Fibroblast of upper back skin (primary cell): Measurements from ENCODE around the gene SVIL.
"Not testable (repeated sequence)": the region's sequence is repeated elsewhere in the genome, so short reads cannot be mapped to it uniquely, and the experiment has no call there.

Experiments used
- DNase-seq: peaks from one replicate; pipeline ENCODE4 v3.0.0-alpha.2; 2013

Gene SVIL

GRCh38 chr10:29649561-29650551 is 15.1 kb upstream of the SVIL start:
- DNase-seq: peak; percentile 62

- no peak for DNase-seq
These were observed 14.2 kb upstream of the SVIL start for GRCh38 chr10:29648983-29649268.

- DNase-seq: no peak
These were observed 13.6 kb upstream of the SVIL start for GRCh38 chr10:29648114-29648982.

- no peak for DNase-seq
These were observed 12.7 kb upstream of the SVIL start for GRCh38 chr10:29647478-29647877.

- DNase-seq: peak; percentile 77
These were observed 12.2 kb upstream of the SVIL start for GRCh38 chr10:29646960-29647461.

- peak; percentile 60 for DNase-seq
These were observed 11.6 kb upstream of the SVIL start for GRCh38 chr10:29646238-29646902.

GRCh38 chr10:29643771-29644501 is 9.2 kb upstream of the SVIL start:
- DNase-seq: no peak

GRCh38 chr10:29642990-29643389 is 8.2 kb upstream of the SVIL start:
- no peak for DNase-seq

GRCh38 chr10:29637537-29637936 is 2.8 kb upstream of the SVIL start:
- no peak for DNase-seq

GRCh38 chr10:29636178-29636577 is 1.4 kb upstream of the SVIL start:
- no peak for DNase-seq

GRCh38 chr10:29635711-29636144 is 957 bp upstream of the SVIL start:
- no peak for DNase-seq

- no peak for DNase-seq
These were observed 666 bp downstream of the SVIL start for GRCh38 chr10:29634105-29634504.

GRCh38 chr10:29631049-29631339 is 3.8 kb downstream of the SVIL start:
- DNase-seq: no peak

GRCh38 chr10:29630205-29631048 is 4.3 kb downstream of the SVIL start:
- DNase-seq: no peak

- DNase-seq: no peak
These were observed 5.8 kb downstream of the SVIL start for GRCh38 chr10:29628912-29629526.

- no peak for DNase-seq
These were observed 6.5 kb downstream of the SVIL start for GRCh38 chr10:29628311-29628710.

- peak; percentile 70 for DNase-seq
These were observed 7.3 kb downstream of the SVIL start for GRCh38 chr10:29627201-29628132.

GRCh38 chr10:29624357-29624756 is 10.4 kb downstream of the SVIL start:
- DNase-seq: not testable (repeated sequence)

- DNase-seq: no peak
These were observed 11.0 kb downstream of the SVIL start for GRCh38 chr10:29623797-29624196.

GRCh38 chr10:29622382-29622922 is 12.3 kb downstream of the SVIL start:
- no peak for DNase-seq
